Upper lobe of left lung (tissue), 4 donors: ENCODE results near the gene NBEA.

ENCODE experiments used
- CTCF ChIP-seq, 6 experiments: fragments of 450-650 bp in 4 of 6; fragments of 200-600 bp in 2 of 6; sonication (generic) in 2 of 6; IDR thresholded peaks; one replicate each; pipeline ENCODE4 v1.5.1; 2016 to 2019; ENCODE audit warnings: antibody characterized with exemption in 6 of 6
- POLR2A ChIP-seq, 4 donors: fragments of 450-650 bp; IDR thresholded peaks; one replicate each; pipeline ENCODE4 v1.5.1; 2016 to 2017; ENCODE audit warnings: antibody characterized with exemption in 4 of 4, mild to moderate bottlenecking in 2 of 4
- POLR2AphosphoS5 ChIP-seq, 2 donors: sonication (generic); formaldehyde crosslinking; IDR thresholded peaks; one replicate each; pipeline ENCODE4 v1.5.1; 2017; ENCODE audit warnings: antibody characterized with exemption in 2 of 2

GRCh38 chr13:35706721-35707120 lies 764.7 kb downstream of the NBEA start:
- TF ChIP-seq CTCF (IDR thresholded peaks at IDR 0.05) (no peak), POLR2AphosphoS5 (IDR thresholded peaks at IDR 0.05) (no peak), POLR2A (IDR thresholded peaks at IDR 0.05) (no peak)
